Left lobe of liver (tissue), 1 donor: ENCODE measurements around the gene AQP7. TPM values are rescaled to one million over a fixed set of nuclear protein-coding genes. Genes with fewer than 3 reads are reported as not detected.

Experiments used
- total RNA-seq: library from RNA; stranded (reverse); gene quantifications from one replicate; pipeline ENCODE4 v1.2.1, GENCODE V29; 2021
- donor health status: DM: no; HTN: yes; CAD: no.

The AQP7 gene
- total RNA-seq, 1 donor from 2014 or later = 30.7 TPM

Other genes starting within 250 kb of the AQP7 start
- gene B4GALT1, start 235.2 kb downstream of the AQP7 start, total RNA-seq = 48.2 TPM
- not detected for gene SPINK4, start 162.4 kb downstream of the AQP7 start, total RNA-seq
- 51.0 TPM for gene BAG1, start 137.9 kb downstream of the AQP7 start, total RNA-seq
- gene CHMP5, start 137.5 kb downstream of the AQP7 start, total RNA-seq = 20.0 TPM
- gene NFX1, start 112.1 kb downstream of the AQP7 start, total RNA-seq = 24.3 TPM
- 89.5 TPM for gene AQP3, start 45.0 kb upstream of the AQP7 start, total RNA-seq
- gene NOL6, start 71.4 kb upstream of the AQP7 start, total RNA-seq = 15.3 TPM
- 0.40 TPM for gene ANKRD18B, start 121.7 kb upstream of the AQP7 start, total RNA-seq